Prostate gland (tissue), 2 donors: ENCODE data around the gene GARIN6. TPM values are rescaled to one million over a fixed set of nuclear protein-coding genes. Genes with fewer than 3 reads are reported as not detected.

Source experiments
- DNase-seq: peaks from one replicate; pipeline ENCODE4 v3.0.0-alpha.2; 2019; ENCODE audit warnings: low spot score
- H3K27ac ChIP-seq, 2 donors: fragments of 200-600 bp; sonication (generic); 2 replicates each; pipeline ENCODE4 v1.5.1; 2017 to 2019
- H3K27me3 ChIP-seq: fragments of 200-600 bp; sonication (generic); replicated peaks from 2 replicates; pipeline ENCODE4 v1.5.1; 2019; ENCODE audit not compliant: insufficient read depth
- H3K36me3 ChIP-seq, 2 donors: fragments of 200-600 bp; sonication (generic); 1 replicate in 1 of 2; 2 replicates in 1 of 2; pipeline versions ENCODE4 v1.5.1 to v1.8.1; 2017 to 2019
- H3K4me1 ChIP-seq: fragments of 200-600 bp; sonication (generic); replicated peaks from 2 replicates; pipeline ENCODE4 v1.5.1; 2019
- H3K4me3 ChIP-seq, 2 donors: fragments of 200-600 bp; sonication (generic); 2 replicates each; pipeline ENCODE4 v1.5.1; 2017 to 2019
- H3K9me3 ChIP-seq: fragments of 200-600 bp; sonication (generic); 2 replicates; pipeline ENCODE4 v1.5.1; 2017
- CTCF ChIP-seq, 4 experiments: fragments of 200-600 bp in 2 of 4; fragments of 450-650 bp in 2 of 4; sonication (generic) in 2 of 4; IDR thresholded peaks; 1 replicate in 3 of 4; 2 replicates in 1 of 4; pipeline ENCODE4 v1.5.1; 2016 to 2019; ENCODE audit warnings: antibody characterized with exemption in 4 of 4, mild to moderate bottlenecking in 2 of 4, moderate library complexity in 2 of 4
- POLR2A ChIP-seq: fragments of 450-650 bp; IDR thresholded peaks from one replicate; pipeline ENCODE4 v1.6.1; 2016; ENCODE audit warnings: antibody characterized with exemption, mild to moderate bottlenecking
- POLR2AphosphoS5 ChIP-seq: sonication (generic); formaldehyde crosslinking; IDR thresholded peaks from one replicate; pipeline ENCODE4 v1.6.1; 2017; ENCODE audit warnings: antibody characterized with exemption
- WGBS: methylation state at CpG from one replicate; pipeline ENCODE4 v1.1.5; 2018; 5-methylcytosine and 5-hydroxymethylcytosine counted together
- intact Hi-C: fragments of 100-400 bp; cut with DNase I; formaldehyde crosslinking; loops from one replicate; pipeline ENCODE4 v1.14.2; 2022
- total RNA-seq, 2 donors: library from RNA; depleted of rRNA; stranded (reverse); fragments of >200 nt; gene quantifications; one replicate each; pipeline ENCODE4 v1.1.0, GENCODE V29; 2016

The GARIN6 gene
- total RNA-seq = 1 to 10 TPM in 1 of 2 donors, not detected in 1; 1.1 TPM

DNA sequence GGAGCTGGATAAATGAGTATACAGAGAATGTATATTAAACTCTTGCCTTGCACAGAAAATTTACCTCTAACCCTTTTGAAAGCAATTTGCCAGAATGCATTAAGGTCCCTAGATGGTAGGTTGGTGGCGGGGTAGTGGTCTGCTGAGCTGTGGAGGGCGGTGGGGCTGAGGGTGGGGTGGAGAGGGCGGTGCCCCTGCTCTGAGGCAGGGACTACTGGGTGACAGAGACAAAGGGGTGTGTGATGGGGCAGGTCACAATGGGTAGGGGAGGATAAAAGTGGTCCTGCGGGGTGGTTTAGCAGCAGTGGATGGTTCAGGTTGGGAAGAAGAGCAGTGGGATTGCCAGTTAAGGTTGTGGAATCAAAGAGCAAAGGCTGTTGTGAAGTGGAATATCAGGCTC is at the start of gene GARIN6:
Gene GARIN6 (plus strand): TSS at position 301 of the 400 bp plus-strand sequence. CDS start 422 bp downstream, outside the sequence.
- DNase-seq = no peak
- no peaks in the 10 kb centered on the region for H3K36me3 ChIP-seq
- no peaks in the 10 kb centered on the region for H3K4me1 ChIP-seq
- no peak for TF ChIP-seq CTCF (IDR thresholded peaks at IDR 0.05)
- intact Hi-C loops = no loop called here
- WGBS = 86% methylated on average over 4 of the region's 4 CpGs
- no peaks in the 10 kb centered on the region for H3K9me3 ChIP-seq
- H3K27me3 ChIP-seq = no peaks in the 10 kb centered on the region
- no peak within 1 kb of the TSS for H3K4me3 ChIP-seq
- H3K27ac ChIP-seq = no peak within 1 kb of the TSS

DNA sequence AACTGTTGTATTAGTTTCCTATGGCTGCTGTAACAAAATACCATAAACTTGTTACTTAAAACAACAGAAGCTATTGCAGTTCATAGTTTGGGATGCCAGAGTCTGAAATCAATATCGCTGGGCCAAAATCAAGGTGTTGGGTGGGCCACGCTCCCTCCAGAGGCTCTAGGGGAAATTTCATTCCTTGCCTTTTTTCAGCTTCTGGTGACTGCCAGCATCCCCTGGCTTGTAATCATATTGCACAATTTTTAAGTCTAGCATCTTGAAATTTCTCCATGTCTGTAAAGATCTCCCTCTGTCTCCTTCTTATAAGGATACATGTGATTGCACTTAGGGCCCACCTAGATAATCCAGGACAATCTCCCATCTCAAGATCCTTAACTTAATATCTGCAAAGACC is 48.8 kb upstream of the GARIN6 start:
- WGBS = 94% methylated on average over 2 of the region's 2 CpGs
- Histone ChIP-seq H3K27me3 (no peaks in the 10 kb centered on the region), H3K4me1 (no peaks in the 10 kb centered on the region), H3K4me3 (no peak overlapping the region), H3K27ac (no peak overlapping the region), H3K9me3 (no peaks in the 10 kb centered on the region), H3K36me3 (no peaks in the 10 kb centered on the region)
- no peak for DNase-seq
- TF ChIP-seq POLR2A (no peak), CTCF (IDR thresholded peaks at IDR 0.05) (no peak), POLR2AphosphoS5 (no peak)
- intact Hi-C loops = no loop called here

GRCh38 chr12:99600388-99600787 is 47.2 kb upstream of the GARIN6 start:
- Histone ChIP-seq H3K4me1 (no peaks in the 10 kb centered on the region), H3K27ac (no peak overlapping the region), H3K27me3 (no peaks in the 10 kb centered on the region), H3K9me3 (no peaks in the 10 kb centered on the region), H3K4me3 (no peak overlapping the region), H3K36me3 (no peaks in the 10 kb centered on the region)
- intact Hi-C loops = no loop called here
- no peak for TF ChIP-seq POLR2AphosphoS5
- no peak for DNase-seq
- 31% methylated on average over 5 of the region's 5 CpGs for WGBS

DNA sequence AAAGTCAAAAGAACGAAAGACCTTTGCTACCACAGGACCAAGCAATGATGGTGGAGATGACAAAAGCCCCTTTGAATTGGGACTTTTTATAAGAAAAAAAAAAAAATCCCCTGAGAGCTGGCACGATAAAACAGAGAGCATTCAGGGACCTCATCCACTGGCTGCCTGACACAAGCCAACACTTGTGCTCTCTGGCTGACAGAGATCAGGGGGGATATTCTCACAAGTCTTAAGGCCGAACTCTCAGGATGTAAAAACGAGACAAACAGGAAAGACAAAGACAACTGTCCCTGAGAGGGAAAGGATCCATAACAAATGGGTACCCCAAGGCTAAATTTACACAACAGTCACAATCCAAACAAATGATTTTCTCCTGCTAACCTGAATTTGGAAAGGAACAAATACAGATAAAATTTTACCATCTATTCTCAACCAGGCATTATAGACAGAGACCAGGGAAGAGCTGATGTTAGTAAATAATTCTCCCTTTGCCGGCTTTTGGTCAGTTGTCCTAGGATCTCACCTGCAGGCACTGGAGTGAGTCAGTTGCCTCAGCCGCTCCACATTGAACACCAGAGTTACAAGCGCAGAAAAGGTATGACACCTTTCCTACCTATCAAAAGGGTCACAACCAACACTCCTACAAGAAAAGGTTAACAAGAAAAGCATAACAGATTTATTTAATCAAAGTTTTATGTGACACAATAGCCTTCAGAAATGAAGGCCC is 37.9 kb upstream of the GARIN6 start:
- H3K36me3 ChIP-seq = no peaks in the 10 kb centered on the region
- H3K9me3 ChIP-seq = no peaks in the 10 kb centered on the region
- no peak overlapping the region for H3K4me3 ChIP-seq
- 40% methylated on average over 7 of the region's 7 CpGs for WGBS
- no peaks in the 10 kb centered on the region for H3K27me3 ChIP-seq
- H3K27ac ChIP-seq = no peak overlapping the region
- DNase-seq = no peak
- H3K4me1 ChIP-seq = no peaks in the 10 kb centered on the region
- intact Hi-C loops = no loop called here
- TF ChIP-seq POLR2AphosphoS5 = no peak
- TF ChIP-seq CTCF (IDR thresholded peaks at IDR 0.05) = no peak
- no peak for TF ChIP-seq POLR2A

DNA sequence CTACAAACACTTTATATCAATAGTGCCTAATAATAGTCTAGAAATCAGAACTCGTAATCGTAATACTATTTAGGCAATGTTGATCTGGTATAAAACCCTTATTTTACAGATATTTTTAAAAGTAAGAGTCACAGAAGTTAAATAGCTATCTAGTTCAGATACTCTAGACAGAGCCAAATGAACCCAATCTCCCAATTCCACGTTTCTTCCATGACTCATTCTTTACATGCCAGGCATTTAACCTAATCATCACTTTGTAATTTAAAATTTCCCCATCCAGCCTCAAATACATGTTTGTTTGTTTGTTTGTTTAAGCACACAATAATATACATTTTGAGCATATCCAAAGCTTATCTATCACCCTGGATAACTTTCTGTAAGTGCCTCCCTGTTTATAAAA is 36.4 kb upstream of the GARIN6 start:
- Histone ChIP-seq H3K9me3 (no peaks in the 10 kb centered on the region), H3K27me3 (no peaks in the 10 kb centered on the region), H3K27ac (no peak overlapping the region), H3K4me1 (no peaks in the 10 kb centered on the region), H3K36me3 (no peaks in the 10 kb centered on the region), H3K4me3 (no peak overlapping the region)
- DNase-seq = no peak
- intact Hi-C loops = no loop called here
- no peak for TF ChIP-seq POLR2A
- TF ChIP-seq CTCF (IDR thresholded peaks at IDR 0.05) = no peak
- TF ChIP-seq POLR2AphosphoS5 = no peak
- WGBS = 71% methylated on average over 3 of the region's 3 CpGs
